Ishikawa (cell line): ENCODE measurements around the gene PRKCSH.
A peak's percentile ranks its signal among the peaks of the same experiment; 100 is the strongest.

Experiments used
- CEBPB ChIP-seq: IDR thresholded peaks from 2 replicates; pipeline ENCODE4 v1.6.1; 2012
- CREB1 ChIP-seq: IDR thresholded peaks from 2 replicates; pipeline ENCODE4 v1.6.1; 2012; ENCODE audit warnings: low read depth
- EGR1 ChIP-seq: IDR thresholded peaks from 2 replicates; pipeline ENCODE4 v1.6.1; 2012
- EP300 ChIP-seq: IDR thresholded peaks from 2 replicates; pipeline ENCODE4 v1.6.1; 2012; ENCODE audit warnings: borderline replicate concordance
- FOXM1 ChIP-seq: IDR thresholded peaks from 2 replicates; pipeline ENCODE4 v1.6.1; 2012; ENCODE audit warnings: low read depth, borderline replicate concordance
- NFIC ChIP-seq: IDR thresholded peaks from 2 replicates; pipeline ENCODE4 v1.6.1; 2012
- RAD21 ChIP-seq: IDR thresholded peaks from 2 replicates; pipeline ENCODE4 v1.6.1; 2012; ENCODE audit warnings: low read depth
- TAF1 ChIP-seq: IDR thresholded peaks from 2 replicates; pipeline ENCODE4 v1.6.1; 2012; ENCODE audit warnings: low read depth, mild to moderate bottlenecking
- TCF12 ChIP-seq: IDR thresholded peaks from 2 replicates; pipeline ENCODE4 v1.6.1; 2012; ENCODE audit warnings: low read depth
- TEAD4 ChIP-seq: IDR thresholded peaks from 2 replicates; pipeline ENCODE4 v1.6.1; 2012
- YY1 ChIP-seq: IDR thresholded peaks from 2 replicates; pipeline ENCODE4 v1.6.1; 2012; ENCODE audit warnings: low read depth
- TF ChIP-seq, protein P1 (sequence below): IDR thresholded peaks from 2 replicates; pipeline ENCODE4 v1.6.1; 2012; ENCODE audit warnings: low read depth, mild to moderate bottlenecking
- TF ChIP-seq, protein P2 (sequence below): IDR thresholded peaks from 2 replicates; pipeline ENCODE4 v1.6.1; 2012
- TF ChIP-seq, protein P3 (sequence below): IDR thresholded peaks from 2 replicates; pipeline ENCODE4 v1.6.1; 2012

- TF ChIP-seq EGR1 (no peak), TCF12 (no peak), RAD21 (no peak), NFIC (no peak), EP300 (no peak), TEAD4 (no peak), FOXM1 (no peak), TAF1 (0 out of 2 replicates have a peak, but pooled peaks have one; percentile 11), YY1 (no peak), CREB1 (no peak), CEBPB (no peak)
- TF ChIP-seq, protein P1, sequence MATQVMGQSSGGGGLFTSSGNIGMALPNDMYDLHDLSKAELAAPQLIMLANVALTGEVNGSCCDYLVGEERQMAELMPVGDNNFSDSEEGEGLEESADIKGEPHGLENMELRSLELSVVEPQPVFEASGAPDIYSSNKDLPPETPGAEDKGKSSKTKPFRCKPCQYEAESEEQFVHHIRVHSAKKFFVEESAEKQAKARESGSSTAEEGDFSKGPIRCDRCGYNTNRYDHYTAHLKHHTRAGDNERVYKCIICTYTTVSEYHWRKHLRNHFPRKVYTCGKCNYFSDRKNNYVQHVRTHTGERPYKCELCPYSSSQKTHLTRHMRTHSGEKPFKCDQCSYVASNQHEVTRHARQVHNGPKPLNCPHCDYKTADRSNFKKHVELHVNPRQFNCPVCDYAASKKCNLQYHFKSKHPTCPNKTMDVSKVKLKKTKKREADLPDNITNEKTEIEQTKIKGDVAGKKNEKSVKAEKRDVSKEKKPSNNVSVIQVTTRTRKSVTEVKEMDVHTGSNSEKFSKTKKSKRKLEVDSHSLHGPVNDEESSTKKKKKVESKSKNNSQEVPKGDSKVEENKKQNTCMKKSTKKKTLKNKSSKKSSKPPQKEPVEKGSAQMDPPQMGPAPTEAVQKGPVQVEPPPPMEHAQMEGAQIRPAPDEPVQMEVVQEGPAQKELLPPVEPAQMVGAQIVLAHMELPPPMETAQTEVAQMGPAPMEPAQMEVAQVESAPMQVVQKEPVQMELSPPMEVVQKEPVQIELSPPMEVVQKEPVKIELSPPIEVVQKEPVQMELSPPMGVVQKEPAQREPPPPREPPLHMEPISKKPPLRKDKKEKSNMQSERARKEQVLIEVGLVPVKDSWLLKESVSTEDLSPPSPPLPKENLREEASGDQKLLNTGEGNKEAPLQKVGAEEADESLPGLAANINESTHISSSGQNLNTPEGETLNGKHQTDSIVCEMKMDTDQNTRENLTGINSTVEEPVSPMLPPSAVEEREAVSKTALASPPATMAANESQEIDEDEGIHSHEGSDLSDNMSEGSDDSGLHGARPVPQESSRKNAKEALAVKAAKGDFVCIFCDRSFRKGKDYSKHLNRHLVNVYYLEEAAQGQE, result no peak
- TF ChIP-seq, protein P2, sequence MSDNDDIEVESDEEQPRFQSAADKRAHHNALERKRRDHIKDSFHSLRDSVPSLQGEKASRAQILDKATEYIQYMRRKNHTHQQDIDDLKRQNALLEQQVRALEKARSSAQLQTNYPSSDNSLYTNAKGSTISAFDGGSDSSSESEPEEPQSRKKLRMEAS, result no peak
- TF ChIP-seq, protein P3, sequence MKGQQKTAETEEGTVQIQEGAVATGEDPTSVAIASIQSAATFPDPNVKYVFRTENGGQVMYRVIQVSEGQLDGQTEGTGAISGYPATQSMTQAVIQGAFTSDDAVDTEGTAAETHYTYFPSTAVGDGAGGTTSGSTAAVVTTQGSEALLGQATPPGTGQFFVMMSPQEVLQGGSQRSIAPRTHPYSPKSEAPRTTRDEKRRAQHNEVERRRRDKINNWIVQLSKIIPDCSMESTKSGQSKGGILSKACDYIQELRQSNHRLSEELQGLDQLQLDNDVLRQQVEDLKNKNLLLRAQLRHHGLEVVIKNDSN, result no peak
Measured at GRCh38 chr19:11435833-11436313, 438 bp downstream of the PRKCSH start.
